ENCODE data around the gene GARIN1A. TPM values are rescaled to one million over a fixed set of nuclear protein-coding genes. Genes with fewer than 3 reads are reported as not detected.
A peak's percentile ranks its signal among the peaks of the same experiment; 100 is the strongest.
"Not testable (repeated sequence)": the region's sequence is repeated elsewhere in the genome, so short reads cannot be mapped to it uniquely, and the experiment has no call there.

Gene GARIN1A
- 1 to 10 TPM; 1.8 TPM for total RNA-seq

GRCh38 chr7:128671992-128672391 lies at the start of gene GARIN1A:
Gene GARIN1A, plus strand, starts transcription at chr7:128672292. Its CDS starts 106 bp downstream, at chr7:128672398.
- Mint-ChIP-seq H3K36me3 (ENCODE audit: low read depth) (no peaks in the 10 kb centered on the region), H3K9me3 (no peaks in the 10 kb centered on the region), H3K27ac (no peak within 1 kb of the TSS), H3K4me3 (no peak within 1 kb of the TSS), H3K4me1 (no peaks in the 10 kb centered on the region), H3K27me3 (peaks cover 20% of the 10 kb centered on the region)
- no peak for ATAC-seq (replicated peaks)

GRCh38 chr7:128627124-128627523 lies 45.0 kb upstream of the GARIN1A start:
- ATAC-seq (replicated peaks), result not testable (repeated sequence)
- H3K36me3 Mint-ChIP-seq (ENCODE audit: low read depth), result peaks cover 93% of the 10 kb centered on the region

GRCh38 chr7:128633915-128634314 lies 38.2 kb upstream of the GARIN1A start:
- H3K27me3 Mint-ChIP-seq; H3K4me1 Mint-ChIP-seq; H3K4me3 Mint-ChIP-seq; ATAC-seq (replicated peaks); H3K9me3 Mint-ChIP-seq: not testable (repeated sequence)
- peaks cover 87% of the 10 kb centered on the region for H3K36me3 Mint-ChIP-seq (ENCODE audit: low read depth)
- peak overlapping the region; percentile 65 for H3K27ac Mint-ChIP-seq

More at GRCh38 chr7:128627124-128627523, 45.0 kb upstream of the GARIN1A start:
- not testable (repeated sequence) for H3K27ac Mint-ChIP-seq, H3K27me3 Mint-ChIP-seq, H3K9me3 Mint-ChIP-seq, H3K4me1 Mint-ChIP-seq, H3K4me3 Mint-ChIP-seq

GRCh38 chr7:128645206-128645605 lies 26.9 kb upstream of the GARIN1A start:
- peaks cover 56% of the 10 kb centered on the region for H3K36me3 Mint-ChIP-seq (ENCODE audit: low read depth)
- not testable (repeated sequence) for H3K27me3 Mint-ChIP-seq; H3K9me3 Mint-ChIP-seq; ATAC-seq (replicated peaks); H3K4me3 Mint-ChIP-seq; H3K4me1 Mint-ChIP-seq; H3K27ac Mint-ChIP-seq

GRCh38 chr7:128645844-128646243 lies 26.2 kb upstream of the GARIN1A start:
- not testable (repeated sequence) for H3K9me3 Mint-ChIP-seq; H3K27me3 Mint-ChIP-seq; H3K4me3 Mint-ChIP-seq; H3K4me1 Mint-ChIP-seq; ATAC-seq (replicated peaks)
- H3K27ac Mint-ChIP-seq, result peak overlapping the region; percentile 63
- H3K36me3 Mint-ChIP-seq (ENCODE audit: low read depth), result peaks cover 57% of the 10 kb centered on the region

GRCh38 chr7:128646877-128647276 lies 25.2 kb upstream of the GARIN1A start:
- not testable (repeated sequence) for H3K4me3 Mint-ChIP-seq; H3K27me3 Mint-ChIP-seq; H3K4me1 Mint-ChIP-seq; H3K27ac Mint-ChIP-seq; ATAC-seq (replicated peaks); H3K9me3 Mint-ChIP-seq
- peaks cover 54% of the 10 kb centered on the region for H3K36me3 Mint-ChIP-seq (ENCODE audit: low read depth)

GRCh38 chr7:128651096-128651495 lies 21.0 kb upstream of the GARIN1A start:
- H3K27ac Mint-ChIP-seq; H3K4me3 Mint-ChIP-seq; H3K27me3 Mint-ChIP-seq; H3K4me1 Mint-ChIP-seq; ATAC-seq (replicated peaks); H3K9me3 Mint-ChIP-seq: not testable (repeated sequence)
- H3K36me3 Mint-ChIP-seq (ENCODE audit: low read depth), result peaks cover 32% of the 10 kb centered on the region

- H3K27ac Mint-ChIP-seq; H3K4me3 Mint-ChIP-seq; H3K9me3 Mint-ChIP-seq; ATAC-seq (replicated peaks); H3K27me3 Mint-ChIP-seq; H3K4me1 Mint-ChIP-seq: not testable (repeated sequence)
- H3K36me3 Mint-ChIP-seq (ENCODE audit: low read depth), result peaks cover 28% of the 10 kb centered on the region
Measured at GRCh38 chr7:128652606-128653005, 19.5 kb upstream of the GARIN1A start.

GRCh38 chr7:128653197-128653596 lies 18.9 kb upstream of the GARIN1A start:
- H3K9me3 Mint-ChIP-seq; H3K27me3 Mint-ChIP-seq; H3K4me1 Mint-ChIP-seq; ATAC-seq (replicated peaks); H3K27ac Mint-ChIP-seq; H3K4me3 Mint-ChIP-seq: not testable (repeated sequence)
- peaks cover 28% of the 10 kb centered on the region for H3K36me3 Mint-ChIP-seq (ENCODE audit: low read depth)

- peaks cover 28% of the 10 kb centered on the region for H3K36me3 Mint-ChIP-seq (ENCODE audit: low read depth)
- not testable (repeated sequence) for H3K27ac Mint-ChIP-seq; H3K27me3 Mint-ChIP-seq; ATAC-seq (replicated peaks); H3K4me1 Mint-ChIP-seq; H3K9me3 Mint-ChIP-seq; H3K4me3 Mint-ChIP-seq
Measured at GRCh38 chr7:128654080-128654479, 18.0 kb upstream of the GARIN1A start.

- H3K9me3 Mint-ChIP-seq; H3K27me3 Mint-ChIP-seq; H3K4me3 Mint-ChIP-seq; H3K4me1 Mint-ChIP-seq; ATAC-seq (replicated peaks); H3K27ac Mint-ChIP-seq: not testable (repeated sequence)
- H3K36me3 Mint-ChIP-seq (ENCODE audit: low read depth), result peaks cover 28% of the 10 kb centered on the region
Measured at GRCh38 chr7:128654501-128654900, 17.6 kb upstream of the GARIN1A start.

- H3K4me3 Mint-ChIP-seq; H3K27me3 Mint-ChIP-seq; H3K27ac Mint-ChIP-seq; ATAC-seq (replicated peaks); H3K4me1 Mint-ChIP-seq; H3K9me3 Mint-ChIP-seq: not testable (repeated sequence)
- peaks cover 11% of the 10 kb centered on the region for H3K36me3 Mint-ChIP-seq (ENCODE audit: low read depth)
Measured at GRCh38 chr7:128658428-128658827, 13.7 kb upstream of the GARIN1A start.

- ATAC-seq (replicated peaks), result no peak
- H3K9me3 Mint-ChIP-seq, result no peaks in the 10 kb centered on the region
- no peaks in the 10 kb centered on the region for H3K36me3 Mint-ChIP-seq (ENCODE audit: low read depth)
- H3K4me1 Mint-ChIP-seq, result no peaks in the 10 kb centered on the region
- no peak overlapping the region for H3K4me3 Mint-ChIP-seq
- H3K27me3 Mint-ChIP-seq, result no peaks in the 10 kb centered on the region
- H3K27ac Mint-ChIP-seq, result no peak overlapping the region
Measured at GRCh38 chr7:128660596-128660995, 11.5 kb upstream of the GARIN1A start.

GRCh38 chr7:128661446-128661845 lies 10.6 kb upstream of the GARIN1A start:
- ATAC-seq (replicated peaks), result no peak

GRCh38 chr7:128662091-128662490 lies 10.0 kb upstream of the GARIN1A start:
- Mint-ChIP-seq H3K4me1 (no peaks in the 10 kb centered on the region), H3K36me3 (ENCODE audit: low read depth) (no peaks in the 10 kb centered on the region), H3K27ac (no peak overlapping the region), H3K4me3 (no peak overlapping the region), H3K27me3 (no peaks in the 10 kb centered on the region), H3K9me3 (no peaks in the 10 kb centered on the region)
- no peak for ATAC-seq (replicated peaks)

More at GRCh38 chr7:128661446-128661845, 10.6 kb upstream of the GARIN1A start:
- Mint-ChIP-seq H3K36me3 (ENCODE audit: low read depth) (no peaks in the 10 kb centered on the region), H3K27ac (no peak overlapping the region), H3K27me3 (no peaks in the 10 kb centered on the region), H3K9me3 (no peaks in the 10 kb centered on the region), H3K4me1 (no peaks in the 10 kb centered on the region), H3K4me3 (no peak overlapping the region)

GRCh38 chr7:128663223-128663622 lies 8.9 kb upstream of the GARIN1A start:
- H3K4me3 Mint-ChIP-seq; ATAC-seq (replicated peaks); H3K9me3 Mint-ChIP-seq; H3K36me3 Mint-ChIP-seq (ENCODE audit: low read depth); H3K27me3 Mint-ChIP-seq; H3K4me1 Mint-ChIP-seq; H3K27ac Mint-ChIP-seq: not testable (repeated sequence)

Data from activated T-helper 17 cell treated with anti-CD3 and anti-CD28 coated beads, Interleukin-2, amount 50 U/mL, for 72 hours (primary cell).